Breast epithelium (tissue), 4 donors: Measurements from ENCODE around the gene TIE1. TPM values are rescaled to one million over a fixed set of nuclear protein-coding genes. Genes with fewer than 3 reads are reported as not detected.

ENCODE experiments used
- DNase-seq, 2 donors: peaks; one replicate each; pipeline ENCODE4 v3.0.0-alpha.2; 2019; ENCODE audit warnings: low spot score in 2 of 2
- H3K27ac ChIP-seq, 2 donors: fragments of 200-600 bp; sonication (generic) in 1 of 2; one replicate each; pipeline ENCODE4 v1.5.1; 2016 to 2019; ENCODE audit warnings: mild to moderate bottlenecking in 1 of 2
- H3K27me3 ChIP-seq, 2 donors: fragments of 200-600 bp; sonication (generic) in 1 of 2; one replicate each; pipeline versions ENCODE4 v1.5.1 to v1.6.0; 2017 to 2019; ENCODE audit warnings: control low read depth in 1 of 2, mild to moderate bottlenecking in 1 of 2
- H3K36me3 ChIP-seq: fragments of 200-600 bp; one replicate; pipeline ENCODE4 v1.5.1; 2019
- H3K4me1 ChIP-seq, 2 donors: fragments of 200-600 bp; sonication (generic); one replicate each; pipeline ENCODE4 v1.5.1; 2016 to 2019; ENCODE audit warnings: control low read depth in 1 of 2
- H3K4me3 ChIP-seq, 3 donors: fragments of 200-600 bp; sonication (generic); 1 replicate in 2 of 3; 2 replicates in 1 of 3; pipeline ENCODE4 v1.5.1; 2016 to 2019; ENCODE audit warnings: mild to moderate bottlenecking in 3 of 3, moderate library complexity in 2 of 3
- H3K9me3 ChIP-seq, 2 donors: fragments of 200-600 bp; sonication (generic) in 1 of 2; one replicate each; pipeline ENCODE4 v1.5.1; 2016 to 2019; ENCODE audit warnings: control low read depth in 1 of 2
- POLR2A ChIP-seq: fragments of 450-650 bp; IDR thresholded peaks from one replicate; pipeline ENCODE4 v1.6.1; 2016; ENCODE audit warnings: antibody characterized with exemption, mild to moderate bottlenecking, moderate library complexity
- POLR2AphosphoS5 ChIP-seq, 3 donors: sonication (generic); formaldehyde crosslinking; IDR thresholded peaks; one replicate each; pipeline ENCODE4 v1.6.1; 2017; ENCODE audit warnings: antibody characterized with exemption in 3 of 3
- intact Hi-C: fragments of 100-400 bp; cut with DNase I; formaldehyde crosslinking; loops from one replicate; pipeline ENCODE4 v1.15.1; 2023; ENCODE audit warnings: low total_unique reads
- total RNA-seq, 3 donors: library from RNA; depleted of rRNA; stranded (reverse); fragments of >200 nt; gene quantifications; one replicate each; pipeline ENCODE4 v1.1.0, GENCODE V29; 2016
- TF ChIP-seq, protein P1 (sequence below), 3 donors: fragments of 450-650 bp; IDR thresholded peaks; one replicate each; pipeline ENCODE4 v1.5.1; 2016 to 2017; ENCODE audit warnings: antibody characterized with exemption in 3 of 3, mild to moderate bottlenecking in 3 of 3, moderate library complexity in 3 of 3

The TIE1 gene
- total RNA-seq, 3 donors from 2014 or later = 9.4 to 39.0 (median 24.2) TPM

DNA sequence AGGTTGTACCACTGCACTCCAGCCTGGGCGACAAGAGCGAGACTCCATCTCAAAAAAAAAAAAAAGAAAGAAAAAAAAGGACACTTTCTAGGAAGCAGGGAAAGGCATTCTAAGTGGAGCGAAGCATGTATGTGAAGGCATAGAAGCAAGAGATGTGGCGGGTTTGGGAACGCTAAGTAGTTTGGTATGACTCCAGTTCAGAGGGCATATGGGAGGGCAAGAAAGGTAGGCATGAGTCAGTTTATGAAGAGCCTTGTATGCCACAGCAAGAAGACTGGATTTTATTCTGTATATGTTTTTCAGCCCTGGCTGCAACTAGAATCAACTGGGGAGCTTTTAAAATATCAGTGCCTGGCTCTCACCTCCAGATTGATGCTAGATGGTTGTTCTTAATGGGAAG is 71.4 kb downstream of the TIE1 start:
- no peak for TF ChIP-seq POLR2A
- TF ChIP-seq, protein P1, sequence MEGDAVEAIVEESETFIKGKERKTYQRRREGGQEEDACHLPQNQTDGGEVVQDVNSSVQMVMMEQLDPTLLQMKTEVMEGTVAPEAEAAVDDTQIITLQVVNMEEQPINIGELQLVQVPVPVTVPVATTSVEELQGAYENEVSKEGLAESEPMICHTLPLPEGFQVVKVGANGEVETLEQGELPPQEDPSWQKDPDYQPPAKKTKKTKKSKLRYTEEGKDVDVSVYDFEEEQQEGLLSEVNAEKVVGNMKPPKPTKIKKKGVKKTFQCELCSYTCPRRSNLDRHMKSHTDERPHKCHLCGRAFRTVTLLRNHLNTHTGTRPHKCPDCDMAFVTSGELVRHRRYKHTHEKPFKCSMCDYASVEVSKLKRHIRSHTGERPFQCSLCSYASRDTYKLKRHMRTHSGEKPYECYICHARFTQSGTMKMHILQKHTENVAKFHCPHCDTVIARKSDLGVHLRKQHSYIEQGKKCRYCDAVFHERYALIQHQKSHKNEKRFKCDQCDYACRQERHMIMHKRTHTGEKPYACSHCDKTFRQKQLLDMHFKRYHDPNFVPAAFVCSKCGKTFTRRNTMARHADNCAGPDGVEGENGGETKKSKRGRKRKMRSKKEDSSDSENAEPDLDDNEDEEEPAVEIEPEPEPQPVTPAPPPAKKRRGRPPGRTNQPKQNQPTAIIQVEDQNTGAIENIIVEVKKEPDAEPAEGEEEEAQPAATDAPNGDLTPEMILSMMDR (IDR thresholded peaks at IDR 0.05) = no peak
- TF ChIP-seq POLR2AphosphoS5 (IDR thresholded peaks at IDR 0.05) = no peak
- H3K27ac ChIP-seq = peak overlapping the region in 1 of 2 donors; percentile 16
- intact Hi-C loops = no loop called here
- H3K36me3 ChIP-seq = no peaks in the 10 kb centered on the region
- no peak overlapping the region for H3K4me3 ChIP-seq
- no peaks in the 10 kb centered on the region for H3K27me3 ChIP-seq
- H3K4me1 ChIP-seq = peaks cover 3 to 6% of the 10 kb centered on the region in 2 donors
- no peak for DNase-seq
- H3K9me3 ChIP-seq = no peaks in the 10 kb centered on the region

Other genes with a start within 250 kb of the TIE1 start
- 10 to 100 TPM; 34.9 to 61.6 (median 46.4) TPM for gene EBNA1BP2, start 128.7 kb upstream of the TIE1 start, total RNA-seq
- under 1 TPM; 0.16 to 0.88 (median 0.66) TPM for gene CFAP57, start 128.7 kb upstream of the TIE1 start, total RNA-seq
- 10 to 100 TPM in 2 of 3 donors, not detected in 1; 19.3 to 30.1 TPM for gene TMEM125, start 31.0 kb upstream of the TIE1 start, total RNA-seq
- 10 to 100 TPM in 1 of 3 donors, 1 to 10 TPM in 1, not detected in 1; 7.2 to 31.3 TPM for gene C1orf210, start 15.4 kb upstream of the TIE1 start, total RNA-seq
- not detected for gene MPL, start 36.8 kb downstream of the TIE1 start, total RNA-seq
- gene CDC20, start 58.0 kb downstream of the TIE1 start, total RNA-seq = 1 to 10 TPM; 1.3 to 5.8 (median 1.3) TPM
- 10 to 100 TPM; 45.9 to 60.6 (median 55.5) TPM for gene ELOVL1, start 67.0 kb downstream of the TIE1 start, total RNA-seq
- gene MED8, start 88.8 kb downstream of the TIE1 start, total RNA-seq = 10 to 100 TPM; 38.3 to 42.9 (median 38.8) TPM
- gene SZT2, start 88.9 kb downstream of the TIE1 start, total RNA-seq = 10 to 100 TPM; 29.1 to 49.2 (median 44.3) TPM
- gene HYI, start 152.9 kb downstream of the TIE1 start, total RNA-seq = 10 to 100 TPM; 66.6 to 79.3 (median 70.1) TPM
- gene PTPRF, start 229.9 kb downstream of the TIE1 start, total RNA-seq = 100 to 1,000 TPM; 109 to 149 (median 116) TPM